ENCODE results near the gene DOCK11.
A peak's percentile ranks its signal among the peaks of the same experiment; 100 is the strongest.

The DOCK11 gene

DNA sequence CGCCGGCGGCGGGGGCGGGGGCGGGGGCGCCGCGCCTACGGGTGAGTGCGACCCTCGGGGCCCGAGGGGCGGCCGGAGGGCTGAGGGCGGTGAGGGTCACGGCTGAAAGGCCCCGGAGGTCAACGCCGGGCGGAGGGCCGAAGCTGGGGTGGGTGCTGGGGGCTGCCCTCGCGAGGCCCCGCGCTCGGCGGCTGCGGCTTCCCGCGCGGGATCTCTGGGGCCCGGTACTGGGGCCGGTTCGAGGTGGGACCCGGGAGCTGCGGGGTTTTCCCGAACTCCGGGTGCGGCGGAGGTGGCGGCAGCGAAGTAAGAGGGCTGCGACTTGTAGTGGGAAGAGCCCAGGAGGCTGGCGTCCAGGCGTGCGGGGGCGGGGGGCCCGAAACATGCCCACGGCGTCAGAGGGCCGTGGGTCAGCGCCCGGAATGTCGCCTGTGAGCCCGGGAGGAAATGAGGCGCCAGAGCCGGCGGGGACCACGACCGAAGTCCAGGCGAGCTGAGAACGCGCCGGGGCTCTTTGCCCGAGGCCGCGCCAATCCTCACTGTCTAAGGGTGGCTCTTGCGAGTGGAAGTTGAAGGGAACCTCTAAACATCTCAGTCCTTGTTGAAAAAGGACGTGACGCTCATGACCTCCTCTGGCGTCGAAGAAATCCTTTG lies 232.2 kb downstream of the DOCK11 start (continued):
- TF ChIP-seq, protein P1, sequence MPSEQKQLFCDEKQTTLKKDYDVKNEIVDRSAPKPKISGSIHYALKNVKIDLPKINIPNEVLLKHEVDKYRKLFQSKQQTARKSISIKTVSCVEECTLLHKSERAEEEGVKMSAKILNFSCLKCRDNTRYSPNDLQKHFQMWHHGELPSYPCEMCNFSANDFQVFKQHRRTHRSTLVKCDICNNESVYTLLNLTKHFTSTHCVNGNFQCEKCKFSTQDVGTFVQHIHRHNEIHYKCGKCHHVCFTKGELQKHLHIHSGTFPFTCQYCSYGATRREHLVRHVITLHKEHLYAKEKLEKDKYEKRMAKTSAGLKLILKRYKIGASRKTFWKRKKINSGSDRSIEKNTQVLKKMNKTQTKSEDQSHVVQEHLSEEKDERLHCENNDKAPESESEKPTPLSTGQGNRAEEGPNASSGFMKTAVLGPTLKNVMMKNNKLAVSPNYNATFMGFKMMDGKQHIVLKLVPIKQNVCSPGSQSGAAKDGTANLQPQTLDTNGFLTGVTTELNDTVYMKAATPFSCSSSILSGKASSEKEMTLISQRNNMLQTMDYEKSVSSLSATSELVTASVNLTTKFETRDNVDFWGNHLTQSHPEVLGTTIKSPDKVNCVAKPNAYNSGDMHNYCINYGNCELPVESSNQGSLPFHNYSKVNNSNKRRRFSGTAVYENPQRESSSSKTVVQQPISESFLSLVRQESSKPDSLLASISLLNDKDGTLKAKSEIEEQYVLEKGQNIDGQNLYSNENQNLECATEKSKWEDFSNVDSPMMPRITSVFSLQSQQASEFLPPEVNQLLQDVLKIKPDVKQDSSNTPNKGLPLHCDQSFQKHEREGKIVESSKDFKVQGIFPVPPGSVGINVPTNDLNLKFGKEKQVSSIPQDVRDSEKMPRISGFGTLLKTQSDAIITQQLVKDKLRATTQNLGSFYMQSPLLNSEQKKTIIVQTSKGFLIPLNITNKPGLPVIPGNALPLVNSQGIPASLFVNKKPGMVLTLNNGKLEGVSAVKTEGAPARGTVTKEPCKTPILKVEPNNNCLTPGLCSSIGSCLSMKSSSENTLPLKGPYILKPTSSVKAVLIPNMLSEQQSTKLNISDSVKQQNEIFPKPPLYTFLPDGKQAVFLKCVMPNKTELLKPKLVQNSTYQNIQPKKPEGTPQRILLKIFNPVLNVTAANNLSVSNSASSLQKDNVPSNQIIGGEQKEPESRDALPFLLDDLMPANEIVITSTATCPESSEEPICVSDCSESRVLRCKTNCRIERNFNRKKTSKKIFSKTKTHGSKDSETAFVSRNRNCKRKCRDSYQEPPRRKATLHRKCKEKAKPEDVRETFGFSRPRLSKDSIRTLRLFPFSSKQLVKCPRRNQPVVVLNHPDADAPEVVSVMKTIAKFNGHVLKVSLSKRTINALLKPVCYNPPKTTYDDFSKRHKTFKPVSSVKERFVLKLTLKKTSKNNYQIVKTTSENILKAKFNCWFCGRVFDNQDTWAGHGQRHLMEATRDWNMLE (tag by site-specific recombination; conservative IDR thresholded peaks at IDR 0.05; ENCODE audit: low read depth), result no peak
- TF ChIP-seq PRDM1 (tag by site-specific recombination; IDR thresholded peaks at IDR 0.05), result no peak
- TF ChIP-seq ZNF16 (tag by site-specific recombination; IDR thresholded peaks at IDR 0.05; ENCODE audit: low read depth), result no peak
- TF ChIP-seq, protein P2, sequence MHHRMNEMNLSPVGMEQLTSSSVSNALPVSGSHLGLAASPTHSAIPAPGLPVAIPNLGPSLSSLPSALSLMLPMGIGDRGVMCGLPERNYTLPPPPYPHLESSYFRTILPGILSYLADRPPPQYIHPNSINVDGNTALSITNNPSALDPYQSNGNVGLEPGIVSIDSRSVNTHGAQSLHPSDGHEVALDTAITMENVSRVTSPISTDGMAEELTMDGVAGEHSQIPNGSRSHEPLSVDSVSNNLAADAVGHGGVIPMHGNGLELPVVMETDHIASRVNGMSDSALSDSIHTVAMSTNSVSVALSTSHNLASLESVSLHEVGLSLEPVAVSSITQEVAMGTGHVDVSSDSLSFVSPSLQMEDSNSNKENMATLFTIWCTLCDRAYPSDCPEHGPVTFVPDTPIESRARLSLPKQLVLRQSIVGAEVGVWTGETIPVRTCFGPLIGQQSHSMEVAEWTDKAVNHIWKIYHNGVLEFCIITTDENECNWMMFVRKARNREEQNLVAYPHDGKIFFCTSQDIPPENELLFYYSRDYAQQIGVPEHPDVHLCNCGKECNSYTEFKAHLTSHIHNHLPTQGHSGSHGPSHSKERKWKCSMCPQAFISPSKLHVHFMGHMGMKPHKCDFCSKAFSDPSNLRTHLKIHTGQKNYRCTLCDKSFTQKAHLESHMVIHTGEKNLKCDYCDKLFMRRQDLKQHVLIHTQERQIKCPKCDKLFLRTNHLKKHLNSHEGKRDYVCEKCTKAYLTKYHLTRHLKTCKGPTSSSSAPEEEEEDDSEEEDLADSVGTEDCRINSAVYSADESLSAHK (tag by site-specific recombination; IDR thresholded peaks at IDR 0.05), result no peak
- peak; percentile 45; the same call in 1 of the 2 replicates for TF ChIP-seq ZIC2 (tag by site-specific recombination; IDR thresholded peaks at IDR 0.05)
- no peak for TF ChIP-seq ZNF701 (tag by site-specific recombination; IDR thresholded peaks at IDR 0.05)
- TF ChIP-seq ZSCAN23 (tag by site-specific recombination; IDR thresholded peaks at IDR 0.05), result no peak
- no peak for TF ChIP-seq ZXDB (tag by site-specific recombination; IDR thresholded peaks at IDR 0.05)
- TF ChIP-seq ZFHX2 (tag by site-specific recombination; conservative IDR thresholded peaks at IDR 0.05), result peak; percentile 81

DNA sequence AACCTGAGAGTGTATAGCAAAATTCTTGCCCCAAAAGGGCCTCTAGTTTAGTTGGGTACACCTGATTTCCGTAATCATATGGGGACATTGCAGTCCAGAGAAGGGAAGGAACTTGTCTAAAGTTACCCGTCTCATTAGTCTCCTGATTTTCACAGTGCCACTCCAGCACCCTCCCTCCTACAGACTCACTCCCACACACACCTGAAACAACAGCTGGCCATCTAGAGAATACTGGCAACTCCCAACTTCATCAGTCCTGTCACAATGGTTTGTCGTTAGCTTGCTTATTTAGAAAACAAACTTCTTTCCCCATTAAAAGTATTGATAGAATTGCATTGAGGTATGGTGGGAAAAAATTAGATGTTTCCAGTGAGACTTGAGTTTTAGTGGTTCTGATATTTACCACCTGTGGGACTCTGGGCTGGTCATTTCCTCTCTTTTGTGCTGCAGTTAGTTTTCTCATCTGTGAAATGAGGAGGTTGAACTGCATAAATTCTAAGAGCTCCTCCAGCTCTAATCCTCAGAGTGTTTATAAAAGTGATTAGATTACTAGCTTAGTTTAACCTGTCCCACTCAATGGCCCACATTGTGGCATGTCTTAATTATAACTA lies 233.5 kb downstream of the DOCK11 start:
- H3K9me3 ChIP-seq (ENCODE audit: control insufficient read depth, insufficient read depth, low read depth, low read length), result no peaks in the 10 kb centered on the region
- ChIA-PET POLR2A (no interaction called here), CTCF (interaction anchor here (0.5 to 0.7 kb wide), 4 partner anchors 19 to 537 kb away, joined by 3 to 4 read pairs (median 3); no protein-coding TSS in a partner anchor)
- 0 out of 2 replicates have a peak, but pooled peaks cover 5% of the 10 kb centered on the region for H3K4me1 ChIP-seq (ENCODE audit: control insufficient read depth, insufficient read depth, low read length)
- H3K36me3 ChIP-seq (ENCODE audit: control insufficient read depth in 2 of 2, insufficient read depth in 1 of 2, low read length in 2 of 2), result no peaks in the 10 kb centered on the region
- no peak overlapping the region for H3K4me3 ChIP-seq (ENCODE audit: low read depth, low read length)
- H3K27ac ChIP-seq (ENCODE audit: extremely low read depth, low read depth, low read length), result 0 out of 2 replicates have a peak overlapping the region, but pooled peaks have one; percentile 7
- TF ChIP-seq ZNF112 (tag by site-specific recombination; IDR thresholded peaks at IDR 0.05), result no peak
- TF ChIP-seq TCF7L2 (IDR thresholded peaks at IDR 0.05; ENCODE audit: borderline replicate concordance, low read depth, low read length), result no peak
- peak; percentile 88 for TF ChIP-seq ZFHX2 (tag by site-specific recombination; conservative IDR thresholded peaks at IDR 0.05)
- TF ChIP-seq WT1 (tag by site-specific recombination; IDR thresholded peaks at IDR 0.05), result peak; percentile 94
- no peak for TF ChIP-seq ZSCAN23 (tag by site-specific recombination; IDR thresholded peaks at IDR 0.05)
- peak; percentile 39; the same call in 1 of the 2 replicates for TF ChIP-seq KLF1 (tag by site-specific recombination; IDR thresholded peaks at IDR 0.05)
- no peak for TF ChIP-seq ZNF133 (tag by site-specific recombination; IDR thresholded peaks at IDR 0.05)
- no peak for TF ChIP-seq SP3 (tag by site-specific recombination; IDR thresholded peaks at IDR 0.05)
- TF ChIP-seq, protein P3, sequence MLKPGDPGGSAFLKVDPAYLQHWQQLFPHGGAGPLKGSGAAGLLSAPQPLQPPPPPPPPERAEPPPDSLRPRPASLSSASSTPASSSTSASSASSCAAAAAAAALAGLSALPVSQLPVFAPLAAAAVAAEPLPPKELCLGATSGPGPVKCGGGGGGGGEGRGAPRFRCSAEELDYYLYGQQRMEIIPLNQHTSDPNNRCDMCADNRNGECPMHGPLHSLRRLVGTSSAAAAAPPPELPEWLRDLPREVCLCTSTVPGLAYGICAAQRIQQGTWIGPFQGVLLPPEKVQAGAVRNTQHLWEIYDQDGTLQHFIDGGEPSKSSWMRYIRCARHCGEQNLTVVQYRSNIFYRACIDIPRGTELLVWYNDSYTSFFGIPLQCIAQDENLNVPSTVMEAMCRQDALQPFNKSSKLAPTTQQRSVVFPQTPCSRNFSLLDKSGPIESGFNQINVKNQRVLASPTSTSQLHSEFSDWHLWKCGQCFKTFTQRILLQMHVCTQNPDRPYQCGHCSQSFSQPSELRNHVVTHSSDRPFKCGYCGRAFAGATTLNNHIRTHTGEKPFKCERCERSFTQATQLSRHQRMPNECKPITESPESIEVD (tag by site-specific recombination; IDR thresholded peaks at IDR 0.05), result peak; percentile 69
- TF ChIP-seq SP7 (tag by site-specific recombination; IDR thresholded peaks at IDR 0.05), result peak; percentile 18; the same call in 1 of the 2 replicates
- no peak for TF ChIP-seq ZNF23 (tag by site-specific recombination; IDR thresholded peaks at IDR 0.05; ENCODE audit: borderline replicate concordance)
- TF ChIP-seq EGR2 (tag by site-specific recombination; IDR thresholded peaks at IDR 0.05; ENCODE audit: low read depth), result peak; percentile 79
- TF ChIP-seq, protein P4, sequence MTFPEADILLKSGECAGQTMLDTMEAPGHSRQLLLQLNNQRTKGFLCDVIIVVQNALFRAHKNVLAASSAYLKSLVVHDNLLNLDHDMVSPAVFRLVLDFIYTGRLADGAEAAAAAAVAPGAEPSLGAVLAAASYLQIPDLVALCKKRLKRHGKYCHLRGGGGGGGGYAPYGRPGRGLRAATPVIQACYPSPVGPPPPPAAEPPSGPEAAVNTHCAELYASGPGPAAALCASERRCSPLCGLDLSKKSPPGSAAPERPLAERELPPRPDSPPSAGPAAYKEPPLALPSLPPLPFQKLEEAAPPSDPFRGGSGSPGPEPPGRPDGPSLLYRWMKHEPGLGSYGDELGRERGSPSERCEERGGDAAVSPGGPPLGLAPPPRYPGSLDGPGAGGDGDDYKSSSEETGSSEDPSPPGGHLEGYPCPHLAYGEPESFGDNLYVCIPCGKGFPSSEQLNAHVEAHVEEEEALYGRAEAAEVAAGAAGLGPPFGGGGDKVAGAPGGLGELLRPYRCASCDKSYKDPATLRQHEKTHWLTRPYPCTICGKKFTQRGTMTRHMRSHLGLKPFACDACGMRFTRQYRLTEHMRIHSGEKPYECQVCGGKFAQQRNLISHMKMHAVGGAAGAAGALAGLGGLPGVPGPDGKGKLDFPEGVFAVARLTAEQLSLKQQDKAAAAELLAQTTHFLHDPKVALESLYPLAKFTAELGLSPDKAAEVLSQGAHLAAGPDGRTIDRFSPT (tag by site-specific recombination; IDR thresholded peaks at IDR 0.05), result no peak
- TF ChIP-seq GLI4 (tag by site-specific recombination; IDR thresholded peaks at IDR 0.05), result no peak
- no peak for TF ChIP-seq ZNF529 (tag by site-specific recombination; IDR thresholded peaks at IDR 0.05; ENCODE audit: insufficient replicate concordance)
- TF ChIP-seq ZNF10 (tag by site-specific recombination; IDR thresholded peaks at IDR 0.05), result no peak
- TF ChIP-seq SCRT1 (tag by site-specific recombination; IDR thresholded peaks at IDR 0.05; ENCODE audit: borderline replicate concordance), result peak; percentile 52; the same call in 1 of the 2 replicates

Data from HEK293 (cell line).